Kidney epithelial cell (primary cell): ENCODE results near the gene GZMM. TPM values are rescaled to one million over a fixed set of nuclear protein-coding genes. Genes with fewer than 3 reads are reported as not detected.
"Not testable (repeated sequence)": the region's sequence is repeated elsewhere in the genome, so short reads cannot be mapped to it uniquely, and the experiment has no call there.

Experiments used
- DNase-seq: peaks from one replicate; pipeline ENCODE4 v3.0.0-alpha.2; 2010; ENCODE audit warnings: low read depth
- H3K27me3 ChIP-seq: 2 replicates; pipeline ENCODE4 v1.6.0; 2011; ENCODE audit warnings: low read length; ENCODE audit not compliant: control insufficient read depth, insufficient read depth
- H3K36me3 ChIP-seq: 2 replicates; pipeline ENCODE4 v1.5.1; 2011; ENCODE audit warnings: low read length; ENCODE audit not compliant: control insufficient read depth, insufficient read depth
- H3K4me3 ChIP-seq: 2 replicates; pipeline ENCODE4 v1.5.1; 2011; ENCODE audit warnings: low read depth, mild to moderate bottlenecking, control low read depth, low read length
- total RNA-seq: library from RNA; depleted of rRNA; stranded (reverse); fragments of >200 nt; gene quantifications from 2 replicates; pipeline ENCODE4 v1.2.3, GENCODE V29; 2015
- TF ChIP-seq, protein P1 (sequence below): IDR thresholded peaks from 2 replicates; pipeline ENCODE4 v1.5.1; 2011; ENCODE audit warnings: mild to moderate bottlenecking, moderate library complexity, low read length, control low read depth, inconsistent platforms; ENCODE audit not compliant: insufficient read depth, poor library complexity, severe bottlenecking

GZMM gene
- total RNA-seq, 1 donor from 2014 or later, result not detected

DNA sequence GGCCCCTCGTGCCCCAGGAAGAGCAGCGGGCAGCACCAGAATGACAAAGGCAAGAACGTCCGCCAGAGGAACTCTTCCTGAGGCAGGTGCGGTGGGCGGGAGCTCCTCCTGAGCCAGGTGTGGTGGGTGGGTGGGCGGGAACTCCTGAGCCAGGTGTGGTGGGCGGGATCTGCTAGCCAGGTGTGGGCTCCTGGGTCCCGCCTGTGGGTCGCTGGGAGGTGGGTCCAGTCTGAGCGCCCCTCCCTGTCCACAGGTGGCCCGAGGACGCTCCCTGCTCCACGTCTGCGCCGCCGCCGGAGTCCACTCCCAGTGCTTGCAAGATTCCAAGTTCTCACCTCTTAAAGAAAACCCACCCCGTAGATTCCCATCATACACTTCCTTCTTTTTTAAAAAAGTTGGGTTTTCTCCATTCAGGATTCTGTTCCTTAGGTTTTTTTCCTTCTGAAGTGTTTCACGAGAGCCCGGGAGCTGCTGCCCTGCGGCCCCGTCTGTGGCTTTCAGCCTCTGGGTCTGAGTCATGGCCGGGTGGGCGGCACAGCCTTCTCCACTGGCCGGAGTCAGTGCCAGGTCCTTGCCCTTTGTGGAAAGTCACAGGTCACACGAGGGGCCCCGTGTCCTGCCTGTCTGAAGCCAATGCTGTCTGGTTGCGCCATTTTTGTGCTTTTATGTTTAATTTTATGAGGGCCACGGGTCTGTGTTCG, 38.8 kb downstream of the GZMM start:
- TF ChIP-seq, protein P1, sequence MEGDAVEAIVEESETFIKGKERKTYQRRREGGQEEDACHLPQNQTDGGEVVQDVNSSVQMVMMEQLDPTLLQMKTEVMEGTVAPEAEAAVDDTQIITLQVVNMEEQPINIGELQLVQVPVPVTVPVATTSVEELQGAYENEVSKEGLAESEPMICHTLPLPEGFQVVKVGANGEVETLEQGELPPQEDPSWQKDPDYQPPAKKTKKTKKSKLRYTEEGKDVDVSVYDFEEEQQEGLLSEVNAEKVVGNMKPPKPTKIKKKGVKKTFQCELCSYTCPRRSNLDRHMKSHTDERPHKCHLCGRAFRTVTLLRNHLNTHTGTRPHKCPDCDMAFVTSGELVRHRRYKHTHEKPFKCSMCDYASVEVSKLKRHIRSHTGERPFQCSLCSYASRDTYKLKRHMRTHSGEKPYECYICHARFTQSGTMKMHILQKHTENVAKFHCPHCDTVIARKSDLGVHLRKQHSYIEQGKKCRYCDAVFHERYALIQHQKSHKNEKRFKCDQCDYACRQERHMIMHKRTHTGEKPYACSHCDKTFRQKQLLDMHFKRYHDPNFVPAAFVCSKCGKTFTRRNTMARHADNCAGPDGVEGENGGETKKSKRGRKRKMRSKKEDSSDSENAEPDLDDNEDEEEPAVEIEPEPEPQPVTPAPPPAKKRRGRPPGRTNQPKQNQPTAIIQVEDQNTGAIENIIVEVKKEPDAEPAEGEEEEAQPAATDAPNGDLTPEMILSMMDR, result no peak
- peaks cover 5% of the 10 kb centered on the region for H3K36me3 ChIP-seq
- H3K27me3 ChIP-seq, result no peaks in the 10 kb centered on the region
- DNase-seq, result no peak
- no peak overlapping the region for H3K4me3 ChIP-seq

DNA sequence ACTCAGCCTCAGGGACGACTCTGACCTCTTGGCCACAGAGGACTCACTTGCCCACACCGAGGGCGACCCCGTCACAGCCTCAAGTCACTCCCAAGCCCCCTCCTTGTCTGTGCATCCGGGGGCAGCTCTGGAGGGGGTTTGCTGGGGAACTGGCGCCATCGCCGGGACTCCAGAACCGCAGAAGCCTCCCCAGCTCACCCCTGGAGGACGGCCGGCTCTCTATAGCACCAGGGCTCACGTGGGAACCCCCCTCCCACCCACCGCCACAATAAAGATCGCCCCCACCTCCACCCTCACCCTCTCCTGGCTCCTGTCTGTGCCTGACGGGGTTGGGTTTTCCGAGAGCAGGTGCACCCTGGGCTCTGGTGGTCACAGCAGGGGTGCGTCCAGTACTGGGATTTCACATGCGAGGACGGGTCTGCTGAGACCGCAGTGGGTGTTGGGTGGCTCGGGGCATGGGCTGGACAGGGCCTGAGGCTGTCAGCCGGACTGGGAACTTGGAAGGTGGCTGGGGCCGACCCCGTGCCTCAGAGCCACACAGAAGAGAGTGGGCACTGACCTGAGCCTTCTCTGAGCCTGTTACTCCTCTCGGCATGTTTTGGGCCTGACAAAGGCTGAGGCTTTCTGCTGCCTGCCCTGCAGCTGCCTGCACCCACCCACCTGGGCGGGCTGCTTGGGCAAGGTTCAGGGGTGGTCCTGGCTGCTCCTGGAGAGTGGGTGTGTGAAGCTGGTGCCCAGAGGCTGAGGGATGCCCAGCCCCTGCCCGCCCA, 39.5 kb downstream of the GZMM start:
- TF ChIP-seq, protein P1, result no peak
- no peak for DNase-seq
- Histone ChIP-seq H3K4me3 (no peak overlapping the region), H3K27me3 (peaks cover 6% of the 10 kb centered on the region), H3K36me3 (peaks cover 5% of the 10 kb centered on the region)

DNA sequence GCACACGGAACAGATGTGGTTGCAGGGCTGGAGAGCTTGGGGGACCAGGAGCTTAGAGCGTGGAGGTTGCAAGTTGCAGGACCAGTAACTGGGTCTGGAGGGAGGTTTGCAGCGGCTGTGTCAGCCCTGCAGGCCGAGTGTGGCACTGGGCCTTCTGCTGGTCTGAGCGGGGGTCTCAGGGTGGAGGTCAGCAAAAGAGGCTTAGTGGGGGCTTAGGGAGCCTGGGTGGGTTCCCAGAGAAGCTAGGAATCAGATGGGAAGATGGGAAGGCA, 40.1 kb downstream of the GZMM start:
- DNase-seq, result no peak
- Histone ChIP-seq H3K27me3 (peaks cover 11% of the 10 kb centered on the region), H3K36me3 (peaks cover 5% of the 10 kb centered on the region), H3K4me3 (no peak overlapping the region)
- TF ChIP-seq, protein P1, result no peak

DNA sequence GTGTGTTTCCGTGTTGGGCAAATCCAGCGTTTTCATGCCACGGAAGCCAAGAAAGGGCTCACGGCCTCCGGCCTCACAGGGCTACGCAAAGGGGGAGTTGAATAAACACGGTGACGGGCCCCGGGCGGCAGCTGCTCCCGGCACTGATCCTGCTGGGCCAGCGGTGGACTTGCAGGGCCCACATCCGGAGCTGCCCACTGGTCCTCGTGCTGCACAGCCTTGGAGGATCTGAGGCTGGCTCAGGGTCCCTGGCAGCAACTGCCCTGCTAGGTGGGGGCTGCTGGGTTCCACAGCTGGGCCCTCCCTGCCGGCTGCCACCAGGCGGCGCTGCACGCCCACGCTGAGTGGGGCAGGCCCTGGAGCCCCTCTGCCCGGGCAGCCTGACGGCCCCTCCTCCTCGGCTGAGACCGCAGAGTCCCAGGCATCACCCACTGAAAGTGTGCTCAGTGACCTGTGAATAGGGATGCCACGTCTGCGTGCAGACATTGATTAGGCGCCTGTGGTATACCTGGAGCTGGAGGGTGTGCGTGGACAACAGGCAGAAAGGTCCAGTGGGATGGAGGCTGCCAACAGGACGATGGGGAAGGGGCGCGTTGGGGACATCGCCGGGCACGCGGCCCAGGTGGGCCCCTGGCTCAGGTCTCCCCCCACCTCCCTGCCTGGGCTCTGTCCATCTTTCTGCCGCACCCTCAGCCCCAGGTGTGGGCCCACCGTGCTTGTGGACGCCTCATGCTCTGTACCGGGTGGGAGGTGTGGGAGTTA, 40.6 kb downstream of the GZMM start:
- TF ChIP-seq, protein P1, result peak; percentile 91
- Histone ChIP-seq H3K36me3 (peaks cover 5% of the 10 kb centered on the region), H3K4me3 (no peak overlapping the region), H3K27me3 (peaks cover 16% of the 10 kb centered on the region)
- DNase-seq, result no peak

DNA sequence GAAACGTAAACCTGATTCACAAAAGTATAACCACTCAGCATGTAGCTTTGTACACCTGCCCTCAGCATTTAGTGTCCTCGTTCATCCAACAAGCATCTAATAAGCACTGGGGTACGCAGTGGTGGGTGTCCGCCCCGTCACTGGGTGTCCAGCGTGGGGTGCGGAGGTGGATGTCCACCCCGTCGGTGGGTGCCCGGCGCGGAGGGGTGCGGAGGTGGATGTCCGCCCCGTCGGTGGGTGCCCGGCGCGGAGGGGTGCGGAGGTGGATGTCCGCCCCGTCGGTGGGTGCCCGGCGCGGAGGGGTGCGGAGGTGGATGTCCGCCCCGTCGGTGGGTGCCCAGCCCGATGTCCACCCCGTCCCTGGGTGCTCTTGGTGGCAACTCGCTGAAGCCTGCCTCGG, 41.3 kb downstream of the GZMM start:
- not testable (repeated sequence) for H3K36me3 ChIP-seq, H3K4me3 ChIP-seq, DNase-seq
- peaks cover 17% of the 10 kb centered on the region for H3K27me3 ChIP-seq

DNA sequence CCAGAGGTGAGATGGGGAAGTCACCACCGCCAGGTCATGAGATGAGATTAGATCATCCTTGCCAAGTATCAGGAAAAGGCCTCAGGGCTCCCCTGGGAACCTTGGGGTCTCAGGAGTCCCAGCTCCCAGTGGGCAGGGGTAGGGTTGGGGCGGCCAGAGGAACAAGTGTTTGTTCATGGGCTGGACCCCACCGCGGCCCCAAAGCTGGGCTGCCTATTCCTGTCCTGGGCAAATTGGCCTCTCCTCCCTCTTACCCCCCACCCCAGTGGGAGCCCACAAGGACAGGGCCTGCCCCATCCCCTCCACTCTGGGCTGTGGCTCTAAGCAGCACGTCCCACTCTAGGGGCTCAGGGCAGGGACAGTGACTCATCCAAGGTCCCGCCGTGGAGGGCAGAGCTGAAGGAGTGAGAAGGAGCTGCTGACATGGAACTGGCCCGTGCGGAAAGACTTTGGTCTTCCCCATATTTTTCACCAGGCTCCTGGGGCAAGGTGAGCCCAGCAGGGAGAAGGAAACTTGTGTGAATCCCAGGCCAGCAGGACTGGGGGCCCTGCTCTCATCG, 41.8 kb downstream of the GZMM start:
- Histone ChIP-seq H3K27me3 (peaks cover 21% of the 10 kb centered on the region), H3K36me3 (peaks cover 5% of the 10 kb centered on the region), H3K4me3 (no peak overlapping the region)
- TF ChIP-seq, protein P1, result no peak
- no peak for DNase-seq
